CD4-positive, alpha-beta T cell treated with Interleukin-17A for 4 hours (primary cell): ENCODE measurements around the gene SLCO1B3.
"Not testable (repeated sequence)": the region's sequence is repeated elsewhere in the genome, so short reads cannot be mapped to it uniquely, and the experiment has no call there.

Source experiments
- DNase-seq: peaks from one replicate; pipeline ENCODE4 v3.0.0-alpha.2; 2020; ENCODE audit warnings: mixed read lengths

SLCO1B3 gene, protein sequence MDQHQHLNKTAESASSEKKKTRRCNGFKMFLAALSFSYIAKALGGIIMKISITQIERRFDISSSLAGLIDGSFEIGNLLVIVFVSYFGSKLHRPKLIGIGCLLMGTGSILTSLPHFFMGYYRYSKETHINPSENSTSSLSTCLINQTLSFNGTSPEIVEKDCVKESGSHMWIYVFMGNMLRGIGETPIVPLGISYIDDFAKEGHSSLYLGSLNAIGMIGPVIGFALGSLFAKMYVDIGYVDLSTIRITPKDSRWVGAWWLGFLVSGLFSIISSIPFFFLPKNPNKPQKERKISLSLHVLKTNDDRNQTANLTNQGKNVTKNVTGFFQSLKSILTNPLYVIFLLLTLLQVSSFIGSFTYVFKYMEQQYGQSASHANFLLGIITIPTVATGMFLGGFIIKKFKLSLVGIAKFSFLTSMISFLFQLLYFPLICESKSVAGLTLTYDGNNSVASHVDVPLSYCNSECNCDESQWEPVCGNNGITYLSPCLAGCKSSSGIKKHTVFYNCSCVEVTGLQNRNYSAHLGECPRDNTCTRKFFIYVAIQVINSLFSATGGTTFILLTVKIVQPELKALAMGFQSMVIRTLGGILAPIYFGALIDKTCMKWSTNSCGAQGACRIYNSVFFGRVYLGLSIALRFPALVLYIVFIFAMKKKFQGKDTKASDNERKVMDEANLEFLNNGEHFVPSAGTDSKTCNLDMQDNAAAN

DNA sequence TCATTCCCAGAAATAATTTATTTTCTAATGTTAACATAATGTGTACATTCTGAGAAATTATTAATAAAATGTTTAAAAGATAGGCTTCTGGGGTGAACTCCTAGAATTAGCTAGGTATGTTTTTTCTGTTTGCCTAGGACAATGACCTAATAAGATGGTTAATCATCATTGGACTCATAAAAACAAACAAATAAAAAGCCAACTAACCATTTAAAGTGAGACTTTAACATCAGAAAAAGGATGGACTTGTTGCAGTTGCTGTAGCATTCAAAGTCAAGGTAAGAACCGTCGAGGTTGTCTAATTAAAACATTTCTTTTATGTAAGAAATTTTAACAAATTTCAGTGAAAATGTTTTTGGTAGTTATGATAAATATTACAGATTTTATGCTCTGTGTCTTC, at the start of gene SLCO1B3:
Gene SLCO1B3 (plus strand): TSS at position 219 of the 400 bp plus-strand sequence. CDS start 5,034 bp downstream, outside the sequence.
- no peak for DNase-seq

DNA sequence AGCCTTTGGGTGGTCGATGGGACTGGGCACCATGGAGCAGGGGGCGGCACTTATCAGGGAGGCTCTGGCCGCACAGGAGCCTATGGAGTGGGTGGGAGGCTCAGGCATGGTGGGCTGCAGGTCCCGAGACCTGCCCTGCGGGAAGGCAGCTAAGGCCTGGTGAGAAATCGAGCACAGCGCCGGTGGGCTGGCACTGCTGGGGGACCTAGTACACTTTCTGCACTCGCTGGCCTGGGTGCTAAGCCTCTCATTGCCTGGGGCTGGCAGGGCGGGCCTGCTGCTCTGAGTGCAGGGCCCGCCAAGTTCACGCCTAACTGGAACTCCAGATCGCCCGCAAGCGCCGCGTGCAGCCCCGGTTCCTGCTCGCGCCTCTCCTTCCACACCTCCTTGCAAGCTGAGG, 33.1 kb upstream of the SLCO1B3 start:
- no peak for DNase-seq

DNA sequence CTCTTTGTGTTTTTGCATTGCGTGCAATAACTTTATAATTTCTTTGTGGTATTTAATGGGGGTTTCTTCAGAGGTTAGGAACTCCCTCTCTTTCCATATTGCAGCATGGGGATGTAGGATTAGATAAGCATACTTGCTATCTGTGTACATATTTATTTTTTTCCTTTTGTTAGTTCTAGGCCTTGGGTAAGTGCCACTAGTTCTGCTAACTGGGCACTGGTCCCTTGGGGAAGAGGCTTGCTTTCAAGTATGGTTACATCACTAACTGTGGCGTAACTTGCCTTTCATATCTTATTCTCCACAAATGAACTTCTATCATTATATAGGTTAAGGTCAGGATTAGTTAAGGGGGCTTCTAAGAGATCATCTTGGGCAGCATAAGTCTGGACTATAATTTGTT, 31.5 kb upstream of the SLCO1B3 start:
- DNase-seq = no peak

DNA sequence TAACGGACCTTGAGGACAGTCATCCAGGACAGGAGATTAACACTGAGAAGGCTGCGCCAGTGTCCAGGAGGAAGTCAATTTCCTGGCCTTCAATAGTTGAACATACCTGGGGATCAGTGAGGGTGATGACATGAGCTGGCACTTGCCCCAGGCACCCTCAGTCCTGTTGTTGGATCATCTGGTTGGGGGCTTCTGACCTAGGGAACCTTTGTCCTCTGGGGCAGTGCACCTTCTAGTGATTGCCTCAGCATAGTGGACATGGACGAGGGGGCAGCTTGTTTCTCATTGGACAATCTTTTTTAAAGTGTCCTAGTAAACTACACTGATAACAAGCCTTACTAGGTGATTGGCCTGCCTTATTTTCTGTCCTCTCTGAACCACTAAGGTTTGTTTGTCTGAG, 30.5 kb upstream of the SLCO1B3 start:
- DNase-seq = not testable (repeated sequence)

DNA sequence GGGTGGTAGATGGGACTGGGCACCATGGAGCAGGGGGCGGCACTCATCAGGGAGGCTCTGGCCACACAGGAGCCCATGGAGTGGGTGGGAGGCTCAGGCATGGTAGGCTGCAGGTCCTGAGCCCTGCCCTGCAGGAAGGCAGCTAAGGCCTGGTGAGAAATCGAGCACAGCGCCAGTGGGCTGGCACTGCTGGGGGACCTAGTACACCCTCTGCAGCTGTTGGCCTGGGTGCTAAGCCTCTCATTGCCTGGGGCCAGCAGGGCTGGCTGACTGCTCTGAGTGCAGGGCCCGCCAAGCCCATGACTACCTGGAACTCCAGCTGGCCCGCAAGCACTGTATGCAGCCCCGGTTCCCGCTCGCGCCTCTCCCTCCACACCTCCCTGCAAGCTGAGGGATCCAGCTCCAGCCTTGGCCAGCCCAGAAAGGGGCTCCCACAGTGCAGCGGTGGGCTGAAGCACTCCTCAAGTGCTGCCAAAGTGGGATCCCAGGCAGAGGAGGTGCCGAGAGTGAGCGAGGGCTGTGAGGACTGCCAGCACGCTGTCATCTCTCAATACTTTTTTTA, 26.6 kb upstream of the SLCO1B3 start:
- DNase-seq = not testable (repeated sequence)

DNA sequence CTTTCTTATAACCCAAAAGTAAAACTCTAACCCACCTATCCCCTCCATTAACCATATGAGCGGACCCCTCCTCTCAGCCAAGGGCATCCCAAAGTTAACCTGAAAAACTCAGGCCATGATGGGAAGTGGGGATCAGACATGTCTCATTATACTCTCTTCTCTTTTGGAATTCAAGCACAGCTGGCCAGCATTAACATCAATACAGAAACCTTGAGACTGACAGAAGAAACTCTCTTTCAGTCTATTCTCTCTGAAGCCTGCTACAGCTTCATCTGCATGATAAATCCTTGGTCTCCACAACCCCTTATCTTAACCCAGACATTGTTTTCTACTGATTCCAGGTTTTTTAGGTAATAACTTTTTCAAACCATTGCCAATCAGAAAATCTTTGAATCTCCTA, 17.5 kb upstream of the SLCO1B3 start:
- DNase-seq = no peak

DNA sequence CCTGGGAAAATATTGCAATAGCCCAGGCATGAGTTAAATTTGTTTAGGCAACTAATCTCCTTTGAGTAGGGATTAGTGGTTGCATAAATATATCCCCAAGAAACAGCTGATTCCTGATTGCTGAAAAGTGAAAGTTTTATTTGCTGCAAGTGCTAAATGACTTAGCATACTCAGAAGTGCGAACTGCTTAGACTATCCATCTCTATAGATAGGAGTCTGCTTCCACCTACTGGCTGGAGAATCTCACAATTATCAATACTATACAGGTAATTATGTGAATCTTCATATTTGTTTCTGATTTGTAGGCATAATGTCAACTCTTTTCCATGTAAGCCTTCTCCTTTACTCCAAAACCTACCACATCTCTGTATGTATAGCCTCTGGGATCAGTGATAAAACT, 12.0 kb upstream of the SLCO1B3 start:
- no peak for DNase-seq

DNA sequence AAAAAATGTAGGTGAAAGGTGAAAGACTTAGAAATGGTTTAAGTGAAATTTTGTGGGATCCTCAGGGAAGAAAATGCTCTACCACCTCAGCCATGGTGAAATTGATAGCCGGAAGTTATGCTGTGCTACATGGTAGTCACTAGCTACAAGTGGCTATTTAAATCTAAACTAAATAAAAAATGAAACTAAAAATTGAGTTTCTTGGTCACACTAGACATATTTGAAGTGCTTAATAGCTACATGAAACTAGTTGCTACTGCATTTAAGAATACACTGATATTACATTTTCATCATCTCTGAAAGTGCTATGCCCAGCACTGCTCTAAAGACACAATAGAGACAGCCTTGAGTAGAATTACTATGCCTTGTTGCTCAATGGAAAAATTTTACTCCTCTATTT, 10.3 kb upstream of the SLCO1B3 start:
- DNase-seq = no peak

DNA sequence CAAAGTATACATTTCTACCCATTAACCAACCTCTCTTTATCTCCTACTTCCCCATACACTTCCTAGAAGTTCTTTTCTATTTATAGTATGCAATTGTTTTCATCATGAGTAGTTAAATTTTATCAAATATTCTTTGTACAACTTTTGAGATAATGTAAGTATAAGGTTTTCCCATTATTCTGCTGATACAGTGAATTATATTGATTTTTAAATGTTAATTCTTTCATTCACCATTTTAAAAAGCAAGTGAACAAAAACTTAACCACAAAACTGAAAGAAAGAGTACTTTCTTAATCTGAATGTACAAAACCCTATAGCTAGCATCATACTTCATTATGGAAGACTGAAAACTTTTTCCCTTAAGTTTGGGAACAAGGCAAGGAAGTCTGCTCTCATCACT, 9.5 kb upstream of the SLCO1B3 start:
- DNase-seq = no peak

DNA sequence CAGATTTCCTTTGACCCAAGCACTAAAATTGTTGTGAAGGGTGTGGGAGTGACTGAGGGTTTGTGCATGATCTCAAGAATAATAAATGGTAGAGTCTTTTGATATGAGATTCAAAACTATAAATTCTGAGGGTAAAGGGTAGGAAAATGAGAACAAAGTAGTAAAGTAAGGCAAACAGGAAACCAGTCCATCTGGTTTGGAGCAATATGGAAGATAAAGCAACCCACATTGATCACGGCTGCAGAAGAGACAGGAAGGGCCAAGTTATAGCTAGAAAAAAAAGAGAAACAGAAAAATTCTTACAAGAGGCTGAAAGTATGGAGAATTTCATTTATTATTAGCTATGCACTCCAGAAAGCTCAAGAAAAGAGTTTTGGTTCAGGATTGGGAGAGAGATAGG, 4.6 kb upstream of the SLCO1B3 start:
- DNase-seq = no peak

DNA sequence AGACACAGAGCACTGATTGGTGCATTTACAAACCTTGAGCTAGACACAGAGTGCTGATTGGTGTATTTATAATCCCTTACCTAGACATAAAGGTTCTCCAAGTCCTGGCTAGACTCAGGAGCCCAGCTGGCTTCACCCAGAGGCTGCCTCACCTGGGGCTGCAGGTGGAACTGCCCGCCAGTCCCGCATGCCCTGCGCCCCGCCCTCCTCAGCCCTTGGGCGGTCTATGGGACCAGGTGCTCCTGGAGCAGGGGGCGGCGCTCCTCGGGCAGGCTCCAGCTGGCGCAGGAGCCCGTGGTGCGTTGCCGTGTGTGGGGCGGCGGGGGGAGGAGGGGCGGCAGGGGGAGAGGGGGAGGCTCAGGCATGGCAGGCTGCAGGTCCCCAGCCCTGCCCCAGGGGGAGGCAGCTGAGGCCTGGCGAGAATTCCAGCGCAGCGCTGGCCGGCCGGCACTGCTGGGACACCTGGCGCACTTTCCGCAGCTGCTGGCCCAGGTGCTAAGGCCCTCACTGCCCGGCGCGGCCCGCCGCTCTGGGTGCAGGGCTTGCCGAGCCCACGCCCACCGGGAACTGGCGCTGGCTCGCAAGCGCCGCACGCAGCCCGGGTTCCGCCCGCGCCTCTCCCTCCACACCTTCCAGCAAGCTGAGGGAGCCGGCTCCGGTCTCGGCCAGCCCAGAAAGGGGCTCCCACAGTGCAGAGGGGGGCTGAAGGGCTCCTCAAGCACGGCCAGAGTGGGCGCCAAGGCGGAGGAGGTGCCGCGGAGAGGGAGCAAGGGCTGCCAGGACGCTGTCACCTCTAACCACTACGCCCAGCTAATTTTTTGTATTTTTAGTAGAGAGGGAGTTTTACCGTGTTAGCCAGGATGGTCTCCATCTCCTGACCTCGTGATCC, 3.1 kb upstream of the SLCO1B3 start:
- DNase-seq = no peak

DNA sequence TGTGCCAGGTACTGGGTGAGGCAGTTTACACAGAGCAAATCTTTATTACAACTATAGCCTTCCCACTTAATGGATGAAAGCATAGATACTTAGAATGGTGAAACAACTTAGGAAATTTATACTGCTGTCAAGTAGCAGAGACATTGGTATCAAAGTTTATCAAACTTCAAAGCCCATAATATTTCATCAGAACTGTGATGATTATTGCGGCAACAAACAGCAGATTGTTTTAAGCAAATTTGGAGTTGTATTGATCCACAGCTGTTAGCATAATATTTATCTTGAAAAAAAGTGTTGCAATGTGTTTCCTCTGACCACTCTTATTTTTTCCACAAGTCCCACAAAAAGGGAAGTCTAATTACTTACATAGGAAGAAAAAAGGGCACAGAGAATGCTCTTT, 2.0 kb upstream of the SLCO1B3 start:
- DNase-seq = no peak

DNA sequence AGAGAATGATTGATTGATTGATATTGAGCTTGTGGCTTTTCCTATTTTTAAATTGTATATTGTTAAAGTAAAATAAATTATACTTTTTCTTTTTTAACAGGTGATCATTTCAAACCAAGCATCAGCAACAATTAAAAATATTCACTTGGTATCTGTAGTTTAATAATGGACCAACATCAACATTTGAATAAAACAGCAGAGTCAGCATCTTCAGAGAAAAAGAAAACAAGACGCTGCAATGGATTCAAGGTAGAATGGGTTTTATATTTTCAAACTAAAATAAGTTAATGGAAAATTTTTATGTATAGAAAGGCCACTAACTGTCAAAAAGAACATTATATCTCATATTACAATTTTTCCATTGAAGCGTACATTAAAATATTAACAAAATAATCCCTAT, 5.1 kb downstream of the SLCO1B3 start:
- DNase-seq = no peak

DNA sequence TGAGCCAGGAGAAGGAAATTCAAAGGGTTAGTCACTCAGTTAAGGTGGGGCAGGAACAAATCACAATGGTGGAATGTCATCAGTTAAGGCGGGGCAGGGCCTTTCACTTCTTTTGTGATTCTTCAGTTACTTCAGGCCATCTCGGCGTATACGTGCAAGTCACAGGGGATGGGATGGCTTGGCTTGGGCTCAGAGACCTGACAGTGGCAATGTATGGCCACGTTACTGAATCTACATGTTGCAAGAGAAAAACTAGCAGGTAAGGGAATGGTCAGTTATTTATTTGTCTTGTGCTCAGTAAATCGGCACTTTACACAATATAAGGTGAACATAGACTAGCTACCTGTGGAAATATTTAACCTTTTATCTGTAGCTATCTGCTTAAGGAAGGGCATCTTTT, 11.9 kb downstream of the SLCO1B3 start:
- no peak for DNase-seq

DNA sequence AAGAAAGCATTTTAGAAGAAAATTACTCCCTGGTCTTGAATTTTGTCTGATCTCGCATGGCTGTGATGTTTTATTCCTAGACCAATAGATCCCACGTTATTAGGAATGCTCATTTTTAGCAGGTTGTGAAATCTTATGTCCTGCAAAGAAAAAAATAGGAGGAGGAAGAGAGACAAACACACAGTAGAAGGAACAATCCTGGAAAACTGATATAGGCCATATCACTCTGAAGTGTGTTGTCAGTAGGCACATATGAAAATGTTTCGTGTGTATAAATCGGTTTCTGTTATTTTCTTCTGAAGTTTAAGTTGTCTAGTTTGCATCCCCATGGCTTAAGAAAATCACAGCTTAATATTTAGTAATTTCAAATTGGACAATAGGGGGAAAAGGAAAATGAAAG, 12.4 kb downstream of the SLCO1B3 start:
- DNase-seq = no peak

DNA sequence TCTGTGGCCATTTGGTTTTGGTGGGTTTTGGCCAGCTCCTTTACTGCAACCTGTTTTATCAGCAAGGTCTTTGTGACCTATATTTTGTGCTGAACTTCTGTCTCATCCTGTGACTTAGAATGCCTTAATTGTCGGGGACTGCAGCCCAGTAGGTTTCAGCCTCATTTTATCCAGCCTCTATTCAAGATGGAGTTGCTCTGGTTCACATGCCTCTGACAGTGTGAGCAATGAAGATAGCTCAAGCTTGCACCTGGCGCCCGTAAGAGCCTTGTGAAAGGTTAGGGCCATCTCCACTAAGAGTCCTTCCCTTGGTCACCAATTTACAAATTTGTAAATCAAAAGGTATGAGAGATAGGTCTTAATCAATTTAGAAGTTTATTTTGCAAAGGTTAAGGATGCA, 19.4 kb downstream of the SLCO1B3 start:
- no peak for DNase-seq

DNA sequence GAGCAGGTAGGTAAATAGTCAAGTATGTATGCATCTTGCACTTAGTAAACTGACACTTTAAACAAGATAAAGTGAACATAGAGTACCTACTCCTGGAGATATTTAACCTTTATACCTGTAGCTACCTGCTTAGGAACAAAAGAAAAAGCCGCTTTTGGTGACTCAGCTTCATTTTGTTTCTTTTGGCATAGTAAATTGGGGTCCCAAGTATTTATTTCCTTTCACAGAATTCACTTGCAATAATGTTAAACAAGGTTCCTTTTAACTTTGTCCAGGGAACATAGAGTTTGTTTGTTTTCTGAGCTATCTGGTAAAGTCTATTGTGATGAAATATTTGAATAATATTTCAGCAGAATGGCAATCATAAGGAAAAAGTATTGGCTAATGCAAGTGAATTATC, 20.0 kb downstream of the SLCO1B3 start:
- DNase-seq = no peak

DNA sequence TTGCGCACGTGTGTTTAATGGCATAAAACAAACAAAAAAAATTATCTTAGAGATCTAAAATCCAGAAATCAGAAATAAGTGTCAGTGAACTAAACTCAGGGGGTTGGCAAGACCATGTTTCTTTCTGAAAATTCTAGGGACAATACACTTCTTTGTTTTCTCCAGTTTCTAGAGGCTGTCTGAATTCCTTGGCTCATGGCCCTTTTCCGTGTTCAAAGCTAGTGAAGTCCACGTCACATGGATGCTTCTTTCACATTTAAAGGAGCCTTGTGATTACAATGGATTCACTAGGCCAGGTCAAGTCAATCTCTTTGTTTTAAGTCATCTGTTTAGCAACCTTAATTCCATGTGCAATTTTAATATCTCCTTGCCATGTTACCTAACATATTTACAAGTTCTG, 22.4 kb downstream of the SLCO1B3 start:
- DNase-seq = no peak

DNA sequence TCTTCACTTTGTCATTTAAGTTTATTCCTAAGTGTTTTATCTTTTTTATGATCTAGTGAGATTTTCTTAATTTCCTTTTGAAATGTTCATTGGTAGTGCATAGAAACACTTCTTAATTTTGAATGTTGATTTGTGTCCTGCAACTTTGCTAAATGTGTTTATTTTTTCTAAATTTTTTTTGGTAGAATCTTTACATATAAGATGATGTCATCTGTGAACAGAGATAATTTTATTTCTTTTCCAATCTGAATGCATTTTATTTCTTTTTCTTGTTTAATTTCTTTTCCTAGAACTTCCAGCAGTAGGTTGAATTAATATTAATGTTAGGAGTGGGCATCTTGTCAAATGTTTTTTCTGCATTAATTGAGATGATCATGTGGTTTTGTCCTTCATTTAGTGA, 42.1 kb downstream of the SLCO1B3 start:
- DNase-seq = no peak

DNA sequence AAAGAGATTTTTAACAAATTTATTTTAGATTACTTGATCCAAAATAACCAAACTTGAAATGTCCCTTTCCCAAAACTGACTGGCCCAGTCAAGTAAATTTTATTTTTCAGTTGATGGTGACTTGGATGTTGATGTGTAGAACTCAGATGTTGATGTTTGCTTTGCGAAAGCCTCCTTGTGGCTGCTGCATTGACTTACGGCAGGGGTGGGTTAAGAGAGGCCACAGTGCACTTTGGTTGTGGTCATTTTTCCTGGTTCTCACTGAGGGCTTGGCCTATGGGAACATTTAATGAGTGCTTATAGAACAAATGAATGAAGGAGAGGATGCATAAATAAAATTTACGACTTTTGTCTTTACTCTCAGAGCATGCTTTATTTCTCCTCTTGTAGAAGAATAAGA, 52.6 kb downstream of the SLCO1B3 start:
- no peak for DNase-seq

DNA sequence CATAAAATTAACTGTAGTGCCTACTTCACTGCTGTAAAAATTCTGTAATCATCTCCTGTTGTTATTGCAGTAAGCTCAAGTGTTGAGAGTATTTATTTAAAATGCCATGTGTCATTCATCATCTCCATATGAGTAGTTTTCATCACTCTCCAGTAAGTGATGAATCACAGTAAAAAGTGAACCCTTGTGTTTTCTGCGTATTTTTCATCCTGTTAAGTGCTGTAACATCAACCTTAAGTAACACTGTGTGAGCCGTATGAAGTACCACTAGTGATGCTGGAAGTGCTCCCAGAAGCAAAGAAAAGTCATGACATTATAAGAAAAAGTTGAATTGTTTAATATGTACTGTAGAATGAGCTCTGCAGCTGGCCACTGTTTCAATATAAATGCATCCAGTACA, 55.4 kb downstream of the SLCO1B3 start:
- DNase-seq = no peak

DNA sequence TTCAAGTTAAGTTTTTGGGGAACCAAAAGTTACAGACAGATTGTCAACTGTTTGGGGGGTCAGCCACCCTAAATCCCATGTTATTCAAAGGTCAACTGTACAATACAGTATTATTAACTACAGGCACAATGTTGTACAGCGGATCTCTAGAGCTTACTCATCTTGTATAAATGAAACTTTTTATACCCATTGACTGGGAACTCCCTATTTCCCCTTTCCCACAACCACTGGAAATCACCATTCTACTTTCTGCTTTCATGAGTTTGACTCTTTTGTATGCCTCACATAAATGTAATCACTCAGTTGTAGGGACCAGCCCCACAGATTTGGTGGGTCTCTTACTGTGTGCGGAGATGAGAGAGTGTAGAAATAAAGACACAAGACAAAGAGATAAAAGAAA, 57.8 kb downstream of the SLCO1B3 start:
- no peak for DNase-seq

DNA sequence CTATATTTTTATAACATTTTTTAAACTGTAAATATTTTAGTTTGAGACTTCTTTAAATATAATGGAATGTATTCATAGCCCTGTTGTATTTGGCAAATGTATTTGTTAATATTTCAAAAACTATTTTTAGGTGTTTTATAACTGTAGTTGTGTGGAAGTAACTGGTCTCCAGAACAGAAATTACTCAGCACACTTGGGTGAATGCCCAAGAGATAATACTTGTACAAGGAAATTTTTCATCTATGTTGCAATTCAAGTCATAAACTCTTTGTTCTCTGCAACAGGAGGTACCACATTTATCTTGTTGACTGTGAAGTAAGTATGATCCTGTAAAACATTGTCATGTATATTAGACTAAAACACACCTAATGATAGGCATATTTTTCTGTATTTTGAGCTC, 72.8 kb downstream of the SLCO1B3 start:
- no peak for DNase-seq
